Parathyroid adenoma (tissue), 2 donors: ENCODE data around the gene TBL1XR1.

Experiments
- H2AFZ ChIP-seq: fragments of 300-600 bp; sonication (generic); one replicate; pipeline ENCODE4 v1.7.0; 2017; ENCODE audit warnings: antibody characterized with exemption, mild to moderate bottlenecking
- H3K27ac ChIP-seq: fragments of 300-600 bp; sonication (generic); one replicate; pipeline ENCODE4 v1.7.0; 2017
- H3K27me3 ChIP-seq: fragments of 300-600 bp; sonication (generic); one replicate; pipeline ENCODE4 v1.7.0; 2017; ENCODE audit warnings: low read length; ENCODE audit not compliant: control insufficient read depth, insufficient read depth
- H3K36me3 ChIP-seq: fragments of 300-600 bp; sonication (generic); one replicate; pipeline ENCODE4 v1.7.0; 2017; ENCODE audit warnings: low read length; ENCODE audit not compliant: control insufficient read depth, insufficient read depth
- H3K4me1 ChIP-seq: fragments of 300-600 bp; sonication (generic); one replicate; pipeline ENCODE4 v1.7.0; 2017; ENCODE audit warnings: control low read depth
- H3K4me2 ChIP-seq: fragments of 300-600 bp; sonication (generic); one replicate; pipeline ENCODE4 v1.7.0; 2017; ENCODE audit warnings: low read length
- H3K4me3 ChIP-seq: fragments of 300-600 bp; sonication (generic); one replicate; pipeline ENCODE4 v1.7.0; 2017; ENCODE audit warnings: low read depth, low read length
- H3K79me2 ChIP-seq: fragments of 300-600 bp; sonication (generic); one replicate; pipeline ENCODE4 v1.7.0; 2017; ENCODE audit warnings: control low read depth
- H3K9ac ChIP-seq: fragments of 300-600 bp; sonication (generic); one replicate; pipeline ENCODE4 v1.7.0; 2017; ENCODE audit warnings: mild to moderate bottlenecking
- H3K9me3 ChIP-seq: fragments of 300-600 bp; sonication (generic); one replicate; pipeline ENCODE4 v1.7.0; 2017; ENCODE audit warnings: low read length; ENCODE audit not compliant: control insufficient read depth
- CTCF ChIP-seq: fragments of 300-600 bp; sonication (generic); IDR thresholded peaks from one replicate; pipeline ENCODE4 v1.7.0; 2017; ENCODE audit warnings: antibody characterized with exemption, mild to moderate bottlenecking
- donor health status: primary hyperparathyroidism.

The TBL1XR1 gene

GRCh38 chr3:177228601-177229190 lies 31.4 kb upstream of the TBL1XR1 start:
- Histone ChIP-seq H3K9me3 (no peaks in the 10 kb centered on the region), H3K9ac (no peak overlapping the region), H3K4me2 (no peak overlapping the region), H3K36me3 (no peaks in the 10 kb centered on the region), H3K27me3 (no peaks in the 10 kb centered on the region), H3K4me3 (no peak overlapping the region), H2AFZ (no peak overlapping the region), H3K4me1 (peaks cover 3% of the 10 kb centered on the region), H3K79me2 (no peaks in the 10 kb centered on the region), H3K27ac (no peak overlapping the region)
- TF ChIP-seq CTCF = no peak

DNA sequence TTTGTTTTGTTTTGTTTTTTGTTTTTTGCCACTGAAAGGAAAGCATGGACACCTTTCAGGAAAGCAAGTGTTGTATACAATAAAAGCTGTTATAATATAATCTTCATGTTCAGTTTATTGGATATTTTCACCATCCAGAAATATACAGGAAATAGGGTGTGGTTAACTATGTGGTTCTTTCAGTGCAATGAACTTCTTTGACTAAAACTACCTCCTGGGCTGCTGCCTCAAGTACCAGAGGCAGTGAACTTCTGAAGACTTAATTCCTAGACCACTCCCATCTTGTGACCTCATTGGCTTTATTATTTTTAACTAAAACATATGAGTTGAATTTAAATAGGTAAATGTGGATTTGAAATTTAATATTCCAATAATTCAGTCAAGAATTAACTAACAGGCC lies 27.1 kb upstream of the TBL1XR1 start:
- H3K9me3 ChIP-seq = no peaks in the 10 kb centered on the region
- no peak overlapping the region for H3K4me3 ChIP-seq
- no peaks in the 10 kb centered on the region for H3K27me3 ChIP-seq
- no peak overlapping the region for H3K27ac ChIP-seq
- no peaks in the 10 kb centered on the region for H3K4me1 ChIP-seq
- no peak overlapping the region for H3K9ac ChIP-seq
- no peak overlapping the region for H3K4me2 ChIP-seq
- H3K79me2 ChIP-seq = no peaks in the 10 kb centered on the region
- no peak overlapping the region for H2AFZ ChIP-seq
- H3K36me3 ChIP-seq = no peaks in the 10 kb centered on the region
- no peak for TF ChIP-seq CTCF

DNA sequence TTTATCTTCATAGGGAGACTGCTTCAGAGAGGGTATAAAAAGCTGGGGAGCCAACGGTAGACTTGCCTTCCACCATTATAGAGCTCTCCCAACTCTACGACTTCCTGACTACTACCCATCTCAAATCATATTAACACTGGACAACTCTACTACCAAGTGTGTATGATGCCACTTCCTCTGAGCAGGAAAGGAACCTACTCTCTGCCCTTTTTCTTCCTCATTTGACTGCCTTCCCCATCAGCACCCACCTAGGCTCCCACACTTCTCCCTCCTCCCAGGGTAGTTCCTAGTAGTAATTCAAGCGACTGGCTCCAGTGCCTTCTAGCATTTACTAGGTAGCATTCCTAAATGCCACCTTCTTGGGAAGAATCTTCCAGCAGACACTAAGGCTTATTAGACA lies 24.5 kb upstream of the TBL1XR1 start:
- H2AFZ ChIP-seq = no peak overlapping the region
- no peak overlapping the region for H3K4me3 ChIP-seq
- no peak for TF ChIP-seq CTCF
- no peak overlapping the region for H3K4me2 ChIP-seq
- H3K9me3 ChIP-seq = no peaks in the 10 kb centered on the region
- no peaks in the 10 kb centered on the region for H3K36me3 ChIP-seq
- no peaks in the 10 kb centered on the region for H3K27me3 ChIP-seq
- no peaks in the 10 kb centered on the region for H3K4me1 ChIP-seq
- no peak overlapping the region for H3K27ac ChIP-seq
- H3K79me2 ChIP-seq = no peaks in the 10 kb centered on the region
- no peak overlapping the region for H3K9ac ChIP-seq

GRCh38 chr3:177220136-177220974 lies 23.1 kb upstream of the TBL1XR1 start:
- H3K9me3 ChIP-seq = no peaks in the 10 kb centered on the region
- no peak for TF ChIP-seq CTCF

More at GRCh38 chr3:177220136-177220974, 23.1 kb upstream of the TBL1XR1 start:
- Histone ChIP-seq H2AFZ (no peak overlapping the region), H3K4me2 (no peak overlapping the region), H3K27me3 (no peaks in the 10 kb centered on the region), H3K27ac (no peak overlapping the region), H3K79me2 (no peaks in the 10 kb centered on the region), H3K36me3 (no peaks in the 10 kb centered on the region), H3K4me1 (no peaks in the 10 kb centered on the region), H3K9ac (no peak overlapping the region), H3K4me3 (no peak overlapping the region)
